LNCaP clone FGC (cell line): Measurements from ENCODE around the gene ABCD1.

ENCODE experiments used
- DNase-seq: peaks from one replicate; pipeline ENCODE4 v3.0.0-alpha.2; 2011; ENCODE audit warnings: low read depth
- H3K4me3 ChIP-seq: 2 replicates; pipeline ENCODE4 v1.5.1; 2011; ENCODE audit warnings: mild to moderate bottlenecking, low read depth, low read length, control low read depth
- TF ChIP-seq, protein P1 (sequence below): IDR thresholded peaks from 2 replicates; pipeline ENCODE4 v1.5.1; 2012; ENCODE audit warnings: mild to moderate bottlenecking; ENCODE audit not compliant: control insufficient read depth, insufficient read depth; ENCODE audit errors: extremely low read depth

The ABCD1 gene

DNA sequence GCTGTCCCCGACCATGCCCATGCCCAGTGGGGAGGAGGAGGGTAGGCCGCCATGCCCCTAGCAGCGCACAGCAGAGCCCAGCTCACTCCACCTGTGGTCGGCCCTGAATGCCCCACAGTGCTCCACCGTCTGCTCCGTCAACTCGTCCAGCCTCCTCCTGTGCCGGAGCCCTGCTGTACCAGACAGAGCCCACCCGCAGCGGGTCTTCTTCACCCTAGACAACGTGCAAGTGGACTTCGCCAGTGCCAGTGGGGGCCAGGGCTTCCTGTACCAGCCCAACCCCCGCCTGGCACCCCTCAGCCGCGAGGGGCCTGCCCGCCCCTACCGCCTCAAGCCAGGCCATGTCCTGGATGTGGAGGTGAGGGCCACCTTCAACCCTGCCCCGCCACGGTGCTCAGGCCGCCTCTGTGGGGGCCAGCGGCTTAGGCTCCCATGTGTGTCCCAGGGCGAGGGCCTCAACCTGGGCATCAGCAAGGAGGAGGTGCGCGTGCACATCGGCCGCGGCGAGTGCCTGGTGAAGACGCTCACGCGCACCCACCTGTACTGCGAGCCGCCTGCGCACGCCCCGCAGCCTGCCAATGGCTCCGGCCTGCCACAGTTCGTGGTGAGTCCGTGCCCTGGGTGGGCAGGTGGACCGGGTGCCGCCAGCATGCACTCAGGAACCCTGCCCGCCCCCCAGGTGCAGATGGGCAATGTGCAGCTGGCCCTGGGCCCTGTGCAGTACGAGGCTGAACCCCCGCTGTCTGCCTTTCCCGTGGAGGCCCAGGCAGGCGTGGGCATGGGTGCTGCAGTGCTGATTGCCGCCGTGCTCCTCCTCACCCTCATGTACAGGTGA, 49.3 kb downstream of the ABCD1 start:
- no peak for DNase-seq
- H3K4me3 ChIP-seq = no peak overlapping the region
- TF ChIP-seq, protein P1, sequence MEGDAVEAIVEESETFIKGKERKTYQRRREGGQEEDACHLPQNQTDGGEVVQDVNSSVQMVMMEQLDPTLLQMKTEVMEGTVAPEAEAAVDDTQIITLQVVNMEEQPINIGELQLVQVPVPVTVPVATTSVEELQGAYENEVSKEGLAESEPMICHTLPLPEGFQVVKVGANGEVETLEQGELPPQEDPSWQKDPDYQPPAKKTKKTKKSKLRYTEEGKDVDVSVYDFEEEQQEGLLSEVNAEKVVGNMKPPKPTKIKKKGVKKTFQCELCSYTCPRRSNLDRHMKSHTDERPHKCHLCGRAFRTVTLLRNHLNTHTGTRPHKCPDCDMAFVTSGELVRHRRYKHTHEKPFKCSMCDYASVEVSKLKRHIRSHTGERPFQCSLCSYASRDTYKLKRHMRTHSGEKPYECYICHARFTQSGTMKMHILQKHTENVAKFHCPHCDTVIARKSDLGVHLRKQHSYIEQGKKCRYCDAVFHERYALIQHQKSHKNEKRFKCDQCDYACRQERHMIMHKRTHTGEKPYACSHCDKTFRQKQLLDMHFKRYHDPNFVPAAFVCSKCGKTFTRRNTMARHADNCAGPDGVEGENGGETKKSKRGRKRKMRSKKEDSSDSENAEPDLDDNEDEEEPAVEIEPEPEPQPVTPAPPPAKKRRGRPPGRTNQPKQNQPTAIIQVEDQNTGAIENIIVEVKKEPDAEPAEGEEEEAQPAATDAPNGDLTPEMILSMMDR = no peak

DNA sequence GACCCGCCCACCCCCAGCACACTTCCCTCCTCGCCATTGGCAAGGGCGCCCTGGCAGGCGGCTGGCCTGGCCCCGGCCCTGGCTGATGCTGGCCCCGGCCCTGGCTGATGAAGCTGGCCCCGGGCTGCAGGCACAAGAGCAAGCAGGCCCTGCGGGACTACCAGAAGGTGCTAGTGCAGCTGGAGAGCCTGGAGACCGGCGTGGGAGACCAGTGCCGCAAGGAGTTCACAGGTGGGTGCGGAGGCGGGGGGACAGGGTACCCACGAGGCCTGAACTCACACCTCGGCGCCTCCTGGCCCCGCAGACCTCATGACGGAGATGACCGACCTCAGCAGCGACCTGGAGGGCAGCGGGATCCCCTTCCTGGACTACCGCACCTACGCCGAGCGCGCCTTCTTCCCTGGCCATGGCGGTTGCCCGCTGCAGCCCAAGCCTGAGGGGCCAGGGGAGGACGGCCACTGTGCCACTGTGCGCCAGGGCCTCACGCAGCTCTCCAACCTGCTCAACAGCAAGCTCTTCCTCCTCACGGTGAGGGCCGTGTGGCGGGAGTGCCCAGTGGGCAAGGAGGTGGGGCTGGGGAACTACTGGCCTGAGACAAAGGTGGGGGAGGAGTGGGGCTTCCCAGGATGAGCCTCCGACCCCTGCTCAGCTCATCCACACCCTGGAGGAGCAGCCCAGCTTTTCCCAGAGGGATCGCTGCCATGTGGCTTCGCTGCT, 50.1 kb downstream of the ABCD1 start:
- TF ChIP-seq, protein P1 = no peak
- H3K4me3 ChIP-seq = no peak overlapping the region
- no peak for DNase-seq

DNA sequence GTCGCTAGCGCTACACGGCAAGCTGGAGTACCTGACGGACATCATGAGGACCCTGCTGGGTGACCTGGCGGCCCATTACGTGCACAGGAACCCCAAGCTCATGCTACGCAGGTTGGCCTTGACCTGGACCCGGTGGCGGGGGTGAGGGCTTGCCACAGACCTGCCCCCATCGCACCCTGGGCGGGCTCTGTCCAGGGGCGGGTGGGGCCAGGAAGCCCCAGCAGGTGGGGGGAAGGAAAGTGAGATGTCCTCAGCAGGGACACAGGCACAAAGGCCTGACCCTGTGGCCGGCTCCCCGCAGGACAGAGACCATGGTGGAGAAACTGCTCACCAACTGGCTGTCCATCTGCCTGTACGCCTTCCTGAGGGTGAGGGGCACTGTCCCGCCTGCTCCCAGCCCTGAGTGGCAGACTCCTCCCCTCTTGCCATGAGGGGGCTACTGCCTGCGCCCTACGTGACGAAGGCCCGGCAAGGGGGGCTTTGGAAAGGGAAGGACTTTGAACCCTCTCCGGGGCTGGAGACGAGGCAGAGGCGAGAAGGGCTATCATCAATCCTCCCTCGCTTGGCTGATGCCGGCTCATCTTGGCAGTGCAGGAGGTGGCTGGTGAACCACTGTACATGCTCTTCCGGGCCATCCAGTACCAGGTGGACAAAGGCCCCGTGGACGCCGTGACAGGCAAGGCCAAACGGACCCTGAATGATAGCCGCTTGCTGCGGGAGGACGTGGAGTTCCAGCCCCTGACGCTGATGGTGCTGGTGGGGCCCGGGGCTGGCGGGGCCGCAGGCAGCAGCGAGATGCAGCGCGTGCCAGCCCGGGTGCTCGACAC, 50.9 kb downstream of the ABCD1 start:
- no peak overlapping the region for H3K4me3 ChIP-seq
- TF ChIP-seq, protein P1 = no peak
- DNase-seq = no peak

DNA sequence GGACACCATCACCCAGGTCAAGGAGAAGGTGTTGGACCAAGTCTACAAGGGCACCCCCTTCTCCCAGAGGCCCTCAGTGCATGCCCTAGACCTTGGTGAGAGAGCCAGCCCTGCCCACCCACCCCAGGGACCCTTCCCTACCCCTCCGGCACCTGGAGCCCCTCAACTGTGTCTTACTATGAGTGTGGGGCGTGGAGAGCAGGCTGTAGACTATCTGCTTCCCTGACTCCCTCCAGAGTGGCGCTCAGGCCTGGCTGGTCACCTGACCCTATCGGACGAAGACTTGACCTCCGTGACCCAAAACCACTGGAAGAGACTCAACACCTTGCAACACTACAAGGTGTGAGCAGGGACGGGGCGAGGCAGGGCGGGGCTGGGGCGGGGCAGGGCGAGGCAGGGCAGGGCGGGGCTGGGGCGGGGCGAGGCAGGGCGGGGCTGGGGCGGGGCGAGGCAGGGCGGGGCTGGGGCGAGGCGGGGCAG, 51.5 kb downstream of the ABCD1 start:
- DNase-seq = no peak
- TF ChIP-seq, protein P1 = no peak
- H3K4me3 ChIP-seq = no peak overlapping the region

DNA sequence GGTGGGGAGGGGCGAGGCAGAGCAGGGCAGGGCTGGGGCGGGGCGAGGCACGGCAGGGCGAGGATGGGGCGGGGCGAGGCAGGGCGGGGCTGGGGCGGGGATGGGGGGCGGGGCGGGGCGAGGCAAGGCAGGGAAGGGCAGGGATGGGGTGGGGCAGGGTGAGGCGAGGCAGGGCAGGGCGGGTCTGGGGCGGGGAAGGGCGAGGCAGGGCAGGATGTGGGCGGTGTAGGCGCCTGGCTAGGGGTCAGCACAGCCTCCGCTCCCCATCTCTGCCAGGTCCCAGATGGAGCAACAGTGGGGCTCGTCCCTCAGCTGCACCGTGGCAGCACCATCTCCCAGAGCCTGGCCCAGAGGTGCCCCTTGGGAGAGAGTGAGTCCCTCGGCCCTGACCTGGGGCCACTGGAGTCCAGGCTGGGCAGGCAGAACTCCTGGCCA, 52.0 kb downstream of the ABCD1 start:
- no peak for DNase-seq
- H3K4me3 ChIP-seq = no peak overlapping the region
- TF ChIP-seq, protein P1 = no peak

DNA sequence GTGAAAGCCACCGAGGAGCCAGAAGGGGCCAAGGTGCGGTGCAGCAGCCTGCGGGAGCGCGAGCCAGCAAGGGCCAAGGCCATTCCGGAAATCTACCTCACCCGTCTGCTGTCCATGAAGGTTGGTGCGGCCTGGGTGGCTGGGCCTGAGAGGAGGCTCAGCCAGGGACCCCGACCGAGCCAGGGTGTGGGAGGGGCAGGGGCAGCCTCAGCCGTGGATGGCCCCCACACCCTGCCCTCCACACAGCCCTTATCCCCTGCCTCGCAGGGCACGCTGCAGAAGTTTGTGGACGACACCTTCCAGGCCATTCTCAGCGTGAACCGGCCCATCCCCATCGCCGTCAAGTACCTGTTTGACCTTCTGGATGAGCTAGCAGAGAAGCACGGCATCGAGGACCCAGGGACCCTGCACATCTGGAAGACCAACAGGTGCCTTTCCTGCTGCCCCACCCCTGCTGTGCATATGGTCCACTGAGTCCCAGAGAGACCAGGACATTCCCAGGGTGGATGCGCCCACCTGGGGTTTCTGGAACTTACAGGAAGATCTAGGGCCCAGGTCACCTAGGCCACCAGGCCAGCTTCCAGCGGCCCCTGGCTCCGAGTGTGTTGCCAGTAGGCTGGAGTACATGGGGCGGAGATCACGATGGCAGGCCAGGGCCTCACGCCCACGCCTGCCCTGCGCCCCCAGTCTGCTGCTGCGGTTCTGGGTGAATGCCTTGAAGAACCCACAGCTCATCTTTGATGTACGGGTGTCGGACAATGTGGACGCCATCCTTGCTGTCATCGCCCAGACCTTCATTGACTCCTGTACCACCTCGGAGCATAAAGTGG, 52.8 kb downstream of the ABCD1 start:
- DNase-seq = no peak
- no peak overlapping the region for H3K4me3 ChIP-seq
- TF ChIP-seq, protein P1 = no peak
